T-cell (primary cell): ENCODE results near the gene MGAT2. TPM values are rescaled to one million over a fixed set of nuclear protein-coding genes. Genes with fewer than 3 reads are reported as not detected.
"Not testable (repeated sequence)": the region's sequence is repeated elsewhere in the genome, so short reads cannot be mapped to it uniquely, and the experiment has no call there.

Experiments
- ATAC-seq, 4 experiments: fragments of 200-7000 bp in 3 of 4; fragments of 150-1000 bp in 1 of 4; cut with Tn5 transposase; replicated peaks in 1 of 4; 1 replicate in 3 of 4; 2 replicates in 1 of 4; pipeline ENCODE4 v1.10.0; 2021; ENCODE audit warnings: moderate library complexity in 3 of 4, mild to moderate bottlenecking in 2 of 4, moderate number of reproducible peaks in 1 of 4
- CTCF ChIA-PET, 2 donors: fragments of 300-600 bp; sonication (Branson Sonifier 250); formaldehyde crosslinking; loops; one replicate each; lab custom pipeline; 2022; ENCODE audit warnings: antibody characterized with exemption in 2 of 2; lab: Charles Lee
- POLR2A ChIA-PET, 2 donors: fragments of 300-600 bp; sonication (Branson Sonifier 250); formaldehyde crosslinking; loops; one replicate each; lab custom pipeline; 2022; ENCODE audit warnings: antibody characterized with exemption in 2 of 2; lab: Charles Lee
- DNase-seq, 35 experiments: peaks; one replicate each; pipeline versions ENCODE4 v3.0.0 to v3.0.0-alpha.2; 2013 to 2023
- H3K27ac ChIP-seq: one replicate; pipeline ENCODE4 v1.5.1; 2013; ENCODE audit warnings: low read length
- H3K27me3 ChIP-seq, 2 experiments: replicated peaks in 1 of 2; 1 replicate in 1 of 2; 2 replicates in 1 of 2; pipeline versions ENCODE4 v1.6.1 to v1.7.0; 2013; ENCODE audit warnings: low read length in 1 of 2, mixed read lengths in 1 of 2; ENCODE audit not compliant: control insufficient read depth in 2 of 2, insufficient read depth in 2 of 2; ENCODE audit errors: extremely low read depth in 1 of 2
- H3K36me3 ChIP-seq, 2 donors: 1 replicate in 1 of 2; 2 replicates in 1 of 2; pipeline versions ENCODE4 v1.6.1 to v1.7.0; 2013; ENCODE audit warnings: low read length in 1 of 2; ENCODE audit not compliant: control insufficient read depth in 2 of 2, insufficient read depth in 1 of 2; ENCODE audit errors: extremely low read depth in 1 of 2
- H3K4me1 ChIP-seq, 2 experiments: 1 replicate in 1 of 2; 2 replicates in 1 of 2; pipeline versions ENCODE4 v1.6.1 to v1.7.0; 2013; ENCODE audit warnings: low read length in 2 of 2, mixed read lengths in 1 of 2; ENCODE audit not compliant: insufficient read depth in 2 of 2, control insufficient read depth in 1 of 2; ENCODE audit errors: extremely low read depth in 1 of 2
- H3K4me3 ChIP-seq, 2 donors: 1 replicate in 1 of 2; 2 replicates in 1 of 2; pipeline versions ENCODE4 v1.5.1 to v1.7.0; 2013; ENCODE audit warnings: mild to moderate bottlenecking in 2 of 2, low read length in 1 of 2, moderate library complexity in 1 of 2; ENCODE audit not compliant: control insufficient read depth in 1 of 2; ENCODE audit errors: extremely low read depth in 1 of 2
- H3K9me3 ChIP-seq: 2 replicates; pipeline ENCODE4 v1.7.0; 2013
- H3K27ac Mint-ChIP-seq, 2 donors: one replicate each; pipeline ENCODE4 v1.8.0; 2020 to 2021; ENCODE audit warnings: mild to moderate bottlenecking in 2 of 2, mixed read lengths in 2 of 2
- H3K27me3 Mint-ChIP-seq, 2 donors: one replicate each; pipeline ENCODE4 v1.8.0; 2021 to 2022; ENCODE audit warnings: mixed read lengths in 2 of 2
- H3K36me3 Mint-ChIP-seq: one replicate; pipeline ENCODE4 v1.8.0; 2021; ENCODE audit warnings: mixed read lengths
- H3K4me1 Mint-ChIP-seq, 3 donors: one replicate each; pipeline ENCODE4 v1.8.0; 2020 to 2022; ENCODE audit warnings: mixed read lengths in 3 of 3, mild to moderate bottlenecking in 1 of 3
- H3K4me3 Mint-ChIP-seq, 3 donors: one replicate each; pipeline ENCODE4 v1.8.0; 2020 to 2022; ENCODE audit warnings: mild to moderate bottlenecking in 3 of 3, mixed read lengths in 3 of 3, moderate library complexity in 3 of 3
- H3K9me3 Mint-ChIP-seq, 3 donors: one replicate each; pipeline ENCODE4 v1.8.0; 2020 to 2022; ENCODE audit warnings: mixed read lengths in 3 of 3
- WGBS: methylation state at CpG from one replicate; pipeline ENCODE4 v1.1.5; 2013; ENCODE audit warnings: missing lambda C conversion rate; ENCODE audit not compliant: insufficient coverage; 5-methylcytosine and 5-hydroxymethylcytosine counted together
- total RNA-seq, 35 experiments: library from RNA in 6 of 35; stranded (reverse) in 6 of 35; fragments of 120-200 nt in 1 of 35; gene quantifications; one replicate each; pipeline versions ENCODE4 v1.2.1 to v1.2.4 and lab custom pipeline; 2013 to 2026

MGAT2 gene
- total RNA-seq, 5 donors from 2014 or later (not counting 1 experiment from before 2014, with no cell fraction given): 21.7 to 54.1 (median 41.6) TPM

DNA sequence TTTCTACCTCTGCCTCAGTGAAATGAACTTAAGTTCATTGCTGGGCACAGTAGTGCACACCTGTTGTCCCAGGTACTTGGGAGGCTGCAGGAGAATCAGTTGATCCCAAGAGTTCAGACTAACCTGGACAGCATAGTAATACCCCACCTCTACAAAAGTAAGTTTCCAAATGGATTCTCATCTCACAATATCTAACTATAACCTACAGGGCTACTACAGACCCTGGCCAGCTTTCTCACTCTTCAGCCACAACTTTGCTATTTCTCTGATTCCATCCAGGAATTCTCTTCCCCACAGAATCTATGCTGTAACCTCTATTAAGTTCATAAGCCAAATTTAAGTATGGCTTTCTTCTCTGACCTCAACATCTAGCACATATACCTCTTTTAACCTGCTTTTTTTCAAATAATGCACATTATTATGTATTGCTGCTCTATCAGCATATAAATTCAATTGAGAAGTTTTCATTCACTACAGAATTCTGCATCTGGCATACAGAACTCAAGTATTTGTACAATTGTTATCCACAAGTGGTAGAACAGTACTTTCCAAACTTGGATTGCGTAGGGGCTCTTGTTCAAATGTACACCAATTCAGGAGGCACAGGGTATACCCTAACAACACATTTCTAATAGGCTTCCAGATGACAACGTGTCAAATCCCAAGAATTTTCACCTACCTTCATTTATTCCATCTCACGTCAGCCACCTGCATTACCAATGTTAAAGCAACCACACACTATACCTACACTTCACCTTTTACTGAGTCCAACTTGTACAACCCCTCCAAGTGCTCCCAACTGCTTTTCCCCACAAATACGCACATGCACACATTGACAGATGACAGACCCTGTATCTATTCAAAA, 38.3 kb upstream of the MGAT2 start:
- peaks cover 2 to 3% of the 10 kb centered on the region in 2 donors for H3K27me3 Mint-ChIP-seq
- H3K36me3 Mint-ChIP-seq: peaks cover 38% of the 10 kb centered on the region
- Histone ChIP-seq H3K27me3 (no peaks in the 10 kb centered on the region), H3K4me1 (peaks cover 6 to 31% of the 10 kb centered on the region in 2 experiments), H3K27ac (no peak overlapping the region), H3K9me3 (no peaks in the 10 kb centered on the region), H3K4me3 (no peak overlapping the region), H3K36me3 (peaks cover 0 to 34% of the 10 kb centered on the region in 2 donors)
- POLR2A ChIA-PET: interaction anchor here in 1 of 2 donors (0.6 kb wide), 1 partner anchor 271 kb away, joined by 3 read pairs; no protein-coding TSS in a partner anchor
- H3K9me3 Mint-ChIP-seq: no peaks in the 10 kb centered on the region
- H3K4me1 Mint-ChIP-seq: peaks cover 68 to 74% (median 72%) of the 10 kb centered on the region in 3 donors
- H3K4me3 Mint-ChIP-seq: peak overlapping the region in 2 of 3 donors; percentile 4 to 98
- ATAC-seq: no peak
- CTCF ChIA-PET: no interaction called here
- no peak for DNase-seq
- WGBS: 78% methylated on average over 3 of the region's 4 CpGs
- H3K27ac Mint-ChIP-seq: peak overlapping the region; percentile 48

DNA sequence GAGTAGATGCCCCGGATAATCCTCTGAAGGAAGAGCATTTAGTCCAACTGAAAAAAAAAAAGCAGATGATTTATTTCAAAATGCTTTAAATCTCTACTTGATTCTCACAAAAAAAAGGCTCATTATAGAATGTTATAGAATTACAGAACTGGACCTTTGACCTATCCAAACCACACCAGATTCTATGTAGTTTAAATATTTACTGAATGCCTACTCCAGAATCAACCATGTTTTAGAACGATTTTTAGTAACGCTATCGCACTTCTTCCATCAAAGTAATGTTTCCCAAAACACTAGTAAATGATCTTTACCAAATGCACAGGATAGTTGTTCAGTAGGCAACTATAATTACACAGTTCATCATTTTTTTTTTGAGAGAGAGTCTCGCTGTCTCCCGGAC, 37.0 kb upstream of the MGAT2 start:
- no peaks in the 10 kb centered on the region for H3K9me3 ChIP-seq
- 24% methylated on average over 2 of the region's 6 CpGs for WGBS
- H3K27ac ChIP-seq: peak overlapping the region; percentile 93
- ATAC-seq: no peak
- Mint-ChIP-seq H3K4me1 (peaks cover 63 to 67% (median 65%) of the 10 kb centered on the region in 3 donors), H3K27me3 (peaks cover 2 to 3% of the 10 kb centered on the region in 2 donors), H3K27ac (peak overlapping the region; percentile 97 to 99), H3K4me3 (peak overlapping the region; percentile 89 to 98 (median 98)), H3K9me3 (no peaks in the 10 kb centered on the region), H3K36me3 (peaks cover 32% of the 10 kb centered on the region)
- H3K27me3 ChIP-seq: no peaks in the 10 kb centered on the region
- H3K36me3 ChIP-seq: peaks cover 0 to 31% of the 10 kb centered on the region in 2 donors
- peaks cover 6 to 31% of the 10 kb centered on the region in 2 experiments for H3K4me1 ChIP-seq
- peak overlapping the region in 1 of 2 donors; percentile 77 for H3K4me3 ChIP-seq
- ChIA-PET POLR2A (no interaction called here), CTCF (interaction anchor here in 1 of 2 donors (1.6 kb wide), 1 partner anchor 12 kb away, joined by 3 read pairs; no protein-coding TSS in a partner anchor)
- DNase-seq: no peak

DNA sequence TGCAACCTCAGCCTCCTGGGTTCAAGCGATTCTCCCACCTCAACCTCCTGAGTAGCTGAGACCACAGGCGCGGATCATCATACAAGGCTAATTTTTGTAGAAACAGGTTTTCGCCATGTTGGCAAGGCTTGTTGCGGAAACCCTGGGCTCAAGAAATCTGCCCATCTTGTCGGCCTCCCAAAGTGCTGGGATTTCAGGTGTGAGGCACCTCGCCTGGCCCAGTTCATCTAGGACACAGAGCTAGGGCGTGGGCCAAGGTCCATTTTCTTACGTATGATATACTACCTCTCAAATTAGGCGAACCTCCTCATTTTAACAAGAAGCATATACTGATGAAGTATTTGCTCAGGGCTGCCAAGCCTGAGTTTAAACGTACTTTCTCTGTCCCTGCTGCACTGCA, 36.5 kb upstream of the MGAT2 start:
- H3K36me3 Mint-ChIP-seq: peaks cover 32% of the 10 kb centered on the region
- DNase-seq: no peak
- ChIA-PET CTCF (interaction anchor here (0.6 to 1.6 kb wide), 4 partner anchors 11 to 398 kb away, joined by 3 to 6 read pairs (median 4); no protein-coding TSS in a partner anchor), POLR2A (no interaction called here)
- 49% methylated on average over 11 of the region's 11 CpGs for WGBS
- Histone ChIP-seq H3K27ac (peak overlapping the region; percentile 93), H3K36me3 (peaks cover 0 to 31% of the 10 kb centered on the region in 2 donors), H3K4me1 (peaks cover 6 to 31% of the 10 kb centered on the region in 2 experiments), H3K9me3 (no peaks in the 10 kb centered on the region), H3K4me3 (peak overlapping the region in 1 of 2 donors; percentile 77), H3K27me3 (no peaks in the 10 kb centered on the region)
- H3K9me3 Mint-ChIP-seq: no peaks in the 10 kb centered on the region
- H3K27ac Mint-ChIP-seq: peak overlapping the region; percentile 97 to 99
- ATAC-seq: no peak
- H3K27me3 Mint-ChIP-seq: peaks cover 2 to 3% of the 10 kb centered on the region in 2 donors
- H3K4me3 Mint-ChIP-seq: peak overlapping the region; percentile 89 to 98 (median 98)
- H3K4me1 Mint-ChIP-seq: peaks cover 61 to 65% (median 62%) of the 10 kb centered on the region in 3 donors

DNA sequence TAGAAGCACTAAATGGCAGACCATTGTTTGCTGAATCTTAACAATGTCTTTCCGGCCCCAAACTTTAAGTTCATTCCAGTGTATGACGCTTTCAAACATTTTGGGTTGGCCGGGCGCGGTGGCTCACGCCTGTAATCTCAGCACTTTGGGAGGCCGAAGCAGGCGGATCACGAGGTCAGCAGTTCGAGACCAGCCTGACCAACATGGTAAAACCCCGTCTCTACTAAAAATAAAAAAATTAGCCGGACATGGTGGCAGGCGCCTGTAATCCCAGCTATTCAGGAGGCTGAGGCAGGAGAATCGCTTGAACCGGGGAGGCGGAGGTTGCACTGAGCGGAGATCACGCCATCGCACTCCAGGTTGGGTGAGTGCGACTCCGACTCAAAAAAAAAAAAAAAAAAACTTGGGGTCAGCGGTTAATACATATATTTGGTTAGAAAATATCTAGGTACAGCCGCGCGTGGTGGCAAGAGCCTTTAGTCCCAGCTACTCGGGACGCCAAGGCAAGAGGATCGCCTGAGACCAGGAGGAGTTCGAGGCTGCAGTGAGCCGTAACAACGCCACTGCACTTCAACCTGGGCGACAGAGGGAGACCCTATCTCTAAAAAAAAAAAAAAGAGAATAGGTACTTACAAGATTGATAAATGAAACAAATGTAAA, 35.5 kb upstream of the MGAT2 start:
- Mint-ChIP-seq H3K4me1 (peaks cover 54 to 60% (median 55%) of the 10 kb centered on the region in 3 donors), H3K27ac (peak overlapping the region; percentile 97 to 99), H3K4me3 (peak overlapping the region; percentile 89 to 98 (median 98)), H3K36me3 (peaks cover 32% of the 10 kb centered on the region)
- Histone ChIP-seq H3K4me3 (peak overlapping the region; percentile 77 to 99), H3K4me1 (peaks cover 6 to 31% of the 10 kb centered on the region in 2 experiments), H3K27ac (peak overlapping the region; percentile 93), H3K36me3 (peaks cover 0 to 31% of the 10 kb centered on the region in 2 donors)
- H3K27me3 ChIP-seq, H3K9me3 ChIP-seq, H3K27me3 Mint-ChIP-seq, ATAC-seq, H3K9me3 Mint-ChIP-seq: not testable (repeated sequence)
- 6% methylated on average over 18 of the region's 32 CpGs for WGBS
- ChIA-PET POLR2A (interaction anchor here (0.5 to 3.5 kb wide), 14 partner anchors 11 to 597 kb away, joined by 3 to 42 read pairs (median 4); partner anchors contain the start of genes MGAT2 (in 2 of the 2), RPL36AL (in 2 of the 2), KLHDC2 (in 1 of the 2) and LRR1 (in 1 of the 2)), CTCF (interaction anchor here (0.5 to 4.0 kb wide), 10 partner anchors 12 to 1276 kb away, joined by 3 to 54 read pairs (median 5); partner anchors contain the start of genes KLHDC2 (in 1 of the 2), LRR1 (in 1 of the 2), MGAT2 (in 1 of the 2) and RPL36AL (in 1 of the 2))
- peak in 1 of 35 experiments; percentile 24 for DNase-seq

DNA sequence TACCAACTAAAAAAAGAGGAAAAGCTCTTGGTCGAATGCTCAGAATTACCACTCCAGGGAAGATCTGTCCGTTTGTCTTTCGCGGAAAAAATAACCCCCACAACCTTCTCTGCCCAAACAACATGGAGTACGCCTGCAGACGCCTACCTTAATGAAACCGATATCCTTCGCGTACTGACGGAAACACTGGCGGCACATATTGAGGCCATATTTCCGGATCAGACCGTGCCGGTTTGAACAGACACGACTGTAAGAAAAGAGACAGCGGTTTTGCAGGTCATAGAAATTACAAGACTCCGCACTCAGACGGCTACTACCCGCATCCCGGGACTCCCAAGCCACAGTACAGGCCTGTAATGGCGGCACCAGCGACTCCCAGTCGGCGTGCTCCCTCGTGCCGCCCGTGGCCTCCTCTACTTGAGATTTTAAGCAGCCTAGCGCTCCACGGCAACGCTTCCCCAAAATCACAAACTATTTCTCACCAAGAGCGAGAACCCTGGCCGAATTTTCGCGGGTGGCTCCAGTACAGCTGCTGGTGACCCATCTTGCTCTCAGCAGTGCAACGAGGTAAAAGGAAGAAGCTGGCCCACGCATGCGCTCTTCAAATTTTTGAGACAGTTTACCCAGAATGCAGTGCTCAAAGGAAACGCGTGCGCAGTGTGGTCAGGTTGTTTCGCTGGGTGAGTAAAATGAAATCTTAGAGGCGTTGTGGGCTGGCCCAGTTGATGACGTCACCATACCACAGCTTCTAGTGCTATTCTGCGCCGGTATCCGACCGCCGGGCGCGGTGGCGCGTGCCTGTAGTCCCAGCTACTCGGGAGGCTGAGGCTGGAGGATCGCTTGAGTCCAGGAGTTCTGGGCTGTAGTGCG, 34.6 kb upstream of the MGAT2 start, which contains the start of gene RPS29:
Gene RPS29 (minus strand): TSS at position 578 of the 870 bp plus-strand sequence. CDS start 34 bp downstream, at position 544.
- H3K27me3 Mint-ChIP-seq: peaks cover 2 to 3% of the 10 kb centered on the region in 2 donors
- H3K4me1 Mint-ChIP-seq: peaks cover 50 to 54% (median 52%) of the 10 kb centered on the region in 3 donors
- H3K36me3 Mint-ChIP-seq: peaks cover 31% of the 10 kb centered on the region
- peaks cover 6 to 31% of the 10 kb centered on the region in 2 experiments for H3K4me1 ChIP-seq
- H3K9me3 Mint-ChIP-seq: no peaks in the 10 kb centered on the region
- under 1% methylated on average over 41 of the region's 55 CpGs for WGBS
- peak within 1 kb of the TSS; percentile 77 to 99 for H3K4me3 ChIP-seq
- POLR2A ChIA-PET: interaction anchor here (0.6 to 3.5 kb wide), 19 partner anchors 10 to 596 kb away, joined by 3 to 42 read pairs (median 5); partner anchors contain the start of genes MGAT2 (in 2 of the 2), RPL36AL (in 2 of the 2) and LRR1 (in 1 of the 2)
- peak within 1 kb of the TSS; percentile 97 to 99 for H3K27ac Mint-ChIP-seq
- peaks cover 0 to 31% of the 10 kb centered on the region in 2 donors for H3K36me3 ChIP-seq
- H3K27me3 ChIP-seq: no peaks in the 10 kb centered on the region
- ATAC-seq (peak; percentile 85 to 89 (median 88)), DNase-seq (peak; percentile 94 to 100 (median 97))
- H3K9me3 ChIP-seq: no peaks in the 10 kb centered on the region
- peak within 1 kb of the TSS; percentile 93 for H3K27ac ChIP-seq
- CTCF ChIA-PET: interaction anchor here (0.5 to 4.0 kb wide), 16 partner anchors 9 to 1275 kb away, joined by 3 to 54 read pairs (median 12); partner anchors contain the start of genes DNAAF2 (in 1 of the 2), KLHDC2 (in 1 of the 2), LRR1 (in 1 of the 2) and MGAT2 (in 1 of the 2)
- H3K4me3 Mint-ChIP-seq: peak within 1 kb of the TSS; percentile 89 to 98 (median 98)
